HK-2 (cell line): ENCODE results near the gene NHSL1.

Experiments
- DNase-seq: peaks from one replicate; pipeline ENCODE4 v3.0.0-alpha.2; 2018; ENCODE audit not compliant: unreplicated experiment

NHSL1 gene

GRCh38 chr6:138498629-138499302 lies 528 bp downstream of the NHSL1 start:
- no peak for DNase-seq

- DNase-seq: no peak
Observed at GRCh38 chr6:138497286-138497685, 2.0 kb downstream of the NHSL1 start.

DNA sequence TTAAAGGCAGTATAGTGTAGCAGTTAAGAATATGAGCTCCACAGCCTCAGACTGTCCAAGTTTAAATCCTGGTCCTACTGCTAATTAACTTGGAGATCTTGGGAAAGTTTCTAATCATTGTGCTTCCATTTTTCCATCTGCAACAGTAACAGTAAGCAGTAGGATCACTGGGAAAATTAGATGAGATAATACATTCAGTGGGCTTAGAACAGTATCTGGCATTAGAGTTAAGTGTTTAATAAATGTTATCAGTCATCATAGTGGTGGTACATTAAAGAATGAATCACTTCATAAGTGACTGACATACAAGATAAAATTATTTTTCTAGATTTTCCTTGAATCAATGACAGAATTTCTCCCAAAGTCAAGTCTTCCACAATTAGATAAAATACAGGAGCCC lies 5.0 kb downstream of the NHSL1 start:
- DNase-seq: no peak

DNA sequence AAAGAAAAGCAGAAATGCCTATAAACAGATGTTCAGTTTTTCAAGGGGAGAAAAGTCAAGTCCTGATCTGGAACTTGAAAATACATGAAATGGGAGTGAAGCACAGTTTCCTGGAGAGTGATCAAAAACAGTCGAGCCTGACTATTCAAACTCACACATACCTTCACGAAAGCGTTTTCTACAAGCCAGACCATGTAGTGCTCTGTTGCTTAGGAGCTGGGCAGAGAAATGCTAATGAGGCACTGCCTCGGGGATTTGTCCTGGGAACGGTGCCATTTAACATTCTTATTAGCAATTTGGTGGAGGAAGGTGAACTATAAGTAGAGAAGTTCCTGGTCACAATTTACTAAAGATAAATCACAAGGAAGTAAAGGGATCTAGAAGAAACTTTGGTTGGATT lies 5.9 kb downstream of the NHSL1 start:
- DNase-seq: no peak

GRCh38 chr6:138492871-138493270 lies 6.4 kb downstream of the NHSL1 start:
- no peak for DNase-seq

DNA sequence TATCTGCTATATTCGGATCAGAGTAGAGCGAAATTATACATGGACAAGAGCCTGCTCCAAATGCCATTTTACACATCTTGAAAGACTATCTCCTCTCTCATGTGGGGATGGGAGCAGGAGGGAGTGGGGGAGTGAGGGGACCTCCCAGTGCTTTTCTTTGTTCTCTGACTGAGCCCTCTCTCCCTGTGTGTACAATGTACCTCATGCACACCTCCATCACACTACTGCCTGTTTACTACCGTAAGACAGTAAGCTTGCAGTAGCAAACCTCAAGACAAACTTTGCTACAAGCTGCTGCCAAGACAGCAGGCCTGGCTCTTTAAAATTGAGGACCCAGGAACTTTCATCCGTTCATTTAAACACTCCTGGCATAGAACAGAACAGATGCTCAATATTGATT lies 7.2 kb downstream of the NHSL1 start:
- DNase-seq: no peak

DNA sequence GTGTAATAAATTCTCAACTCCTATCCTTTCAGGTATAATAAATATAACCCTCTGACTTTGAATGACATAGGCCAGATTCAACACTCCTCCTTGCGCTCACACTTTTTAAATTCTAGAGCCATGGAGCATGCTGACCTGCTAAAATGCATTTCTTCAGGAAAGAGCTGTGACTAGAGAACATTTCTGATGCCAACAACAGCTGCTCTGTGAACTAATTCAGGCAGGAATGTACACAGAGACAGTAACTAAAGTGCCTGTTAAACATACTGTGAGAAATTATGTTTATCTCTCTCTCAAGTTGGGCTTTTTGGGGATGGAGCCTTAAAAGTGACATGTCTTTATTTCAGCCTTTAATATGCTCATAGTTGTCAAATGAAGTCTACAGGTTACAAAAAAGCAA lies 8.3 kb downstream of the NHSL1 start:
- no peak for DNase-seq

- no peak for DNase-seq
Observed at GRCh38 chr6:138489846-138490245, 9.4 kb downstream of the NHSL1 start.

DNA sequence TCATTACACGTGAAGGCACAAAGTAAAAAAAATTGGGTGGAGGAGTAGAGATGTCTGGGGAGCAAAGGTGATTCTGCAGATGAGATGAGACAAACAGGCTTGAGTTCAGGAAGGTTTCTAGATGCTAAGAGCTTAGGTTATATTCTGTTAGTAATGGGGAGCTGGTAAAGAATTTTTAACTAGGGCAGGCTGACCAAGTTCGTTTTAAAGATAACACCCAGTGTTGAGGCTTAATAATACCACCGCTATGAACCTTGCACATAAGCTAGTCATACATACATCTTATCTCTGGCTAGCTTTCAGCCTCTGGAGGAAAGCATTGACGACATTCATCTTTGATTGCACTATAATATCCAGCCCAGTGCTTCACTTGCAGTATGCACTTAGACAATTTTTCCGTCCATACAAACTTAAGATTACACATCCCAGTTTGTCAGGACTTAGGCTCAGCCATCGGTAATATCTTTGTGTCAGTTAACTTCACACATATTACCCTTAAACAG lies 12.1 kb downstream of the NHSL1 start:
- no peak for DNase-seq

DNA sequence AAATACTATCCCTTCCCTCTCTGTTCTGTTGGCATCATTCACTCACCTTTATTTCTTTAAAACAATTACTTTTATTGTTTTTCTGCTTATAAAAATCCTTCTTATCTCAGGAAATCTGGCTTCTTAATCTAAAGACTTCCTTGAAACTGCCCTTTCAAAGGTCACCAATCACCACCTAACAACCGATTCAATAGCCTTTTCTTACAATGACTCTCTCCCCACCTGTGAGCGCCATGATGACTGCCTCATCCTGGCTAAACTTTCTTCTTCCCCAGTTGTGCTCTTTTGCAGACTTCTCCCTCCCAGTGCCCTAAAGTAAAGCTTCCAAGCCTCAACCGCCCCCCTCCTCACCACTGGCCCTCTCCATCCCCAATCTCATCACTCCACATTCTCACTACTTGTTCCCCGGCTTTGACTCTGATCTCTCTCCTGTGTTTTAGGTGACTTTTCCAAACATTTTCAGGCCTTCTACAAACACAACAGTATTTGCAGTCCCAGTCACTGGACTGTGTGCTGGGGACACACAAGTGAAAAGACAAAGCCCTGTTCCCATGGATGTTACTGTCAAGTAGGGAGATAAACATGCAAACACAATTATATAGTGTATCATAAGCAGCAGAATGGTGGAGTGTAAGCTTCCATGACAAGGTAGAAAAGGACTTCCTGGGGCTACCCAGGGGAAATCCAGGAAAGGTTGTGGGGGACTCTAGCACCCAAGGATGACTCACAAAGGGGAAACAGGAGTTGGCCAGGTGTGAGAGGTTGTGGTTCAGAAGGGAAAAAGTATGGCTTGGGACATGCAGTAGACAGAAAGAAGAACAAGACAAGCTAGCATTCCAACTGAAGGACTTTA lies 12.8 kb downstream of the NHSL1 start:
- no peak for DNase-seq

DNA sequence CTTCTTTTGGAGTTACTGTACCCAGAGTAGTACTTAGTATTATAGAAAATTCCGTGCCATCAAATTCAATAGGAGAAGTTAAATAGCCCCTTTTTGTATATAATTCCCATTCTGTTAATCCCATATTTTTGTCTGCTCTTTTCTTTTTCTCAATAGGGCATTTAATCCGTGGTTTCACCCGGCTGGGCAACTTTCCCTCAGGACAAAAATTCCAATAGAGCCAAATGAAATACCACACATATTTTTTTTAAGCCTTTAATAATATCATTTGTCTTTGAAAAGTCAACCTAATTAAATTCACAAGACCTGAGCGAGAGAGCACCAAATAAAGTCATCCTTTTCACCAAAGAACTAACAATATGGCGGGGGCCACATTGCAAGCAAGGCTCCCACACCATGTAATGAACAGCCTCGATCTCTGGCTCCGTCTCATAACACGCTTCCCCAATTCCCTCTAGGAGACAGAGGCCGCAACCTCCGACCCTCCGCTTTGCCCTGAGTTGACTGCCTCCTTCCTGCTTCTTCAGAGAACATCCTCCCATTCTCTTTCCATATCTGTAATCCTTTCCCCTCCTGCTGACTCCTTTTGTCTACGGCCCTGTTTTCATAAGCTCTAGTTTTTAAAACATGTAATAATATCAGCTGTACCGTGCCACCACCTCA lies 13.6 kb downstream of the NHSL1 start:
- DNase-seq: no peak

DNA sequence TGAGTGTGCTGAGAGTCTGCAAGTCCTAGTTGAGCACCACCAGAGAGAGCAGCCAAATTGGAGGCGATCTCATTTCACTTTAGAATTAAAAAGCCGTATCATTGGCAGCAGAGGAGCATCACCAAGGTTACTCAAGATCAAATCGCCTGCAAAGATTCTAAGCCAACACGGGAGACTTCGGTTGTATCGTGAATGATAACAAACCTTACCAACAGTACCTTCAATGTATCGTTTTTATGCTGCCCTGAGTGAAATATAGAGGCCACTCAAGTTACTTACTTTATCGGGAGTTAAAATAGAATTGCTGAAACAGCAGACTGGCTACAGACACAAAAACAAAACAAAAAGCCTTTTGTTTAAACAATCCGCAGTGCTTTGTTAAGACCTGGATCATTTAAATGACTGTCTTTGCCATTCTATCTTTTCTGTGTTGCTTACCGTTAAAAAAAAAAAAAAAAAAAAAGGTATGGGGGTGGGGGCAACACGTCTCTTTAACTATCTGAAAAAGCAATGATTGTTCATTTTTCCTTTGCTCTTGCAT lies 14.2 kb downstream of the NHSL1 start:
- no peak for DNase-seq

- no peak for DNase-seq
Observed at GRCh38 chr6:138484018-138484731, 15.1 kb downstream of the NHSL1 start.

GRCh38 chr6:138482816-138483215 lies 16.5 kb downstream of the NHSL1 start:
- DNase-seq: no peak

- DNase-seq: no peak
Observed at GRCh38 chr6:138480279-138480949, 18.9 kb downstream of the NHSL1 start.

- no peak for DNase-seq
Observed at GRCh38 chr6:138477913-138478539, 21.3 kb downstream of the NHSL1 start.

- DNase-seq: no peak
Observed at GRCh38 chr6:138476116-138476515, 23.2 kb downstream of the NHSL1 start.

GRCh38 chr6:138473144-138473543 lies 26.1 kb downstream of the NHSL1 start:
- DNase-seq: no peak

- no peak for DNase-seq
Observed at GRCh38 chr6:138468320-138469015, 30.8 kb downstream of the NHSL1 start.

GRCh38 chr6:138467901-138468300 lies 31.4 kb downstream of the NHSL1 start:
- no peak for DNase-seq
